ENCODE measurements around the gene DCLK1. TPM values are rescaled to one million over a fixed set of nuclear protein-coding genes. Genes with fewer than 3 reads are reported as not detected.

DCLK1 gene
- total RNA-seq, 1 donor = not detected

DNA sequence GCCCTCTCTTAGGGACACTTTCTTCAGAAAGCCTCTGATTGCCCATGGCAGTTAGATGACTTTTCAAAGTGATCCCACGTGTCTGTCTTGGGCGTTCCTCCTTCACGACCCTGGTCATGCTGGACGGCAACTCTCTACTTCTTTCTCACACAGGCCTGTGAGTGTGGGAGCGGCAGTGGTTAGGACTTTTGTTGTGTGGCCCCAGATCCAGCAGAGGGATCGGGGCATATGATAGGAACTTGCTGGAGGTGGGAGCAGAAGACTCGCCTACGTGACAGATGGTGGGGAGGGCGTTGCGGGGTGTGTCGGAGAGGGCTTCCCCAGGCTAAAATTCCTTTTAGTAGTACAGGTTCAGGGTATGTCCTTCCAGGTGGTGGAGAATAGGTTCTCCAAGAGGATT lies 365.2 kb downstream of the DCLK1 start:
- Histone ChIP-seq H3K4me1 (ENCODE audit: insufficient read depth, low read length) (no peaks in the 10 kb centered on the region), H3K4me3 (ENCODE audit: low read length) (no peak overlapping the region), H3K9me3 (ENCODE audit: low read depth, low read length) (no peaks in the 10 kb centered on the region), H3K27me3 (ENCODE audit: insufficient read depth, low read length) (no peaks in the 10 kb centered on the region)

DNA sequence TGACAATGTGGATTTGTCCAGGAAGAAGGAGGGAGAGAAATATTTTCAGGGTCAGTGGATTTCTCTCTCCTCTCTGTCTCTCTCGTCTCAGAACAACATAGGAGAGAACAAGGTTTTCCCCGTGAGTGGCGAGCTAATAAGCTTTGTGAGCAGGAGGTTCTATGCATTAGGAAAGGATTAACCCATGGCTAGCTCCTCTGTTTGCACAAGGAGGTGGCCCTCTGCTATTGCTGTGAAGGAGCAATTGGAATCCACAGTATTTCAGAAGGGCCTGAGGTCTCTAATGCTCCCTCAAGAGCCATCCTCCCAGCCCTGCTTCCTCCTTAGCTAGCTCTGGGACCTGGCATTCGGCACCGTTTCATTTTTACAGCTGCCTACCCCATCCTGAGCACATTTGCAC lies 365.8 kb downstream of the DCLK1 start:
- Histone ChIP-seq H3K9me3 (ENCODE audit: low read depth, low read length) (no peaks in the 10 kb centered on the region), H3K4me1 (ENCODE audit: insufficient read depth, low read length) (no peaks in the 10 kb centered on the region), H3K4me3 (ENCODE audit: low read length) (no peak overlapping the region), H3K27me3 (ENCODE audit: insufficient read depth, low read length) (no peaks in the 10 kb centered on the region)

DNA sequence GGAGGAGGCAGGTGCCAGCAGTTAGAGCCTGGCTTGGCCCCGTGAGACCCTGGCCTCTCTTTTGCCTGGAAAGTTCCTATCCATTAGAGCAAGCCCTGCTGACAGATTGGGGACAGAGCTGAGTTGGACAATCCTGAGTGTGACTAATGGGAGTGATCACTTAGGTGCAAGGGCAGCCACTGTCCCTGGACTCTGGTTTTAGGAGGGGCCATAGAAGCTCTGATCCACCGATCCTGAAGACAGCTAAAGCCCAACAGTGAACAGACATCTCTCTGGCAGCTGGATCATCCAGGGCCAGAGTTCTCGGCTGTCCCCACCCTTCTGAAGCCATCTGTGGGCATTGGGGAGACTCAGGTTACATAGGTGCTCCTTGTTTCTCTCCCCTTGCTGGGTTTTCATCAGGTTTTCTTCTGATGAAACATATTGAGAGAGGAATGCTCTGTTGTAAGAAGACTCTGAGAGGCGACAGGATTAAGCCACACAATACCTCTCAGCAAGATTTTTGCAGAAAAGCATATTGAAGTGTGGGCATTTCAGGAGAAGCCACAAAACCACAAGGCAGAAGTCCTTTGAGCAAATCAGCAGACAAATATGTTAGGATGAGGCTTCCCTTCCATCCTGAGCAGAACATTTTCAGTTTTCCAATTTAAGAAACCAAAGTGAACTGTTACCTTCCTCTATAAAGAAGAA lies 366.7 kb downstream of the DCLK1 start:
- Histone ChIP-seq H3K4me1 (ENCODE audit: insufficient read depth, low read length) (no peaks in the 10 kb centered on the region), H3K9me3 (ENCODE audit: low read depth, low read length) (no peaks in the 10 kb centered on the region)

DNA sequence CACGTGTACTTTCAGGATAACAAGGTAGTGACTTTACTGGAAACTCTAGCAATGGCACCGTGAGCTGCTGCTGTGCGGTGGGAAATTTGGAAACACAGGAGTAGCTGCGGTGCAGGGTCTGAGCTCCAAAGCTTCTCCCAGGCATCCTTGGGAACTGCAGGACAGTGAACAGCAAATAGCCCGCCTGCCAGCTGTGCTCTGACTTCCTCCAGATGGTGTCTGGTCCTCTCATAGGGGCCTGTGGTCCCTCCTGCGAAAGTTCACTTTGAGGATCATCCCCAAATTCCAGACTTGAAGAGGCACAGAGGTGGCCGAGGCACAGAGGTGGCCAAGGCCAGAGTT lies 367.4 kb downstream of the DCLK1 start:
- no peaks in the 10 kb centered on the region for H3K27me3 ChIP-seq (ENCODE audit: insufficient read depth, low read length)

More for the DNA sequence above, 366.7 kb downstream of the DCLK1 start:
- Histone ChIP-seq H3K27me3 (ENCODE audit: insufficient read depth, low read length) (no peaks in the 10 kb centered on the region), H3K4me3 (ENCODE audit: low read length) (no peak overlapping the region)

DNA sequence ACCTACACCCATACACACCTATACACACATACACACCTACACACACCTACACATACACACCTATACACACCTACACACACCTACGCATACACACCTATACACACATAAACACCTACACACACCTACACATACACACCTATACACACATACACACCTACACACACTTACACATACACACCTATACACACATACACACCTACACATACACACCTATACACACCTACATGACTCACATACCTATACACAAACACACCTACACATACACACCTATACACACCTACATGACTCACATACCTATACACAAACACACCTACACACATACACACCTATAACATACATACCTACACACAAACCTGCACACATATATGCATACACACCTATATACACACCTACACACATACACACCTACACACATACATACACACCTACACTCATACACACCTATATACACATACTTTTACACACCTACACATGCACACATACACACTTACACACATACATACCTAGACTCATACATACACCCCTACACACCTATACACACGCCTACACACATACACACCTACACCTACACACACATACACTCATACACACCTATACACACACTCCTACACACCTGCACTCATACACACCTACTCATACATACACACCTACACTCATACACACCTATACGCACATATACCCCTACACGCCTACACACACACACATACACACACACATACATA lies 368.0 kb downstream of the DCLK1 start:
- Histone ChIP-seq H3K27me3 (ENCODE audit: insufficient read depth, low read length) (no peaks in the 10 kb centered on the region), H3K4me1 (ENCODE audit: insufficient read depth, low read length) (no peaks in the 10 kb centered on the region), H3K4me3 (ENCODE audit: low read length) (no peak overlapping the region), H3K9me3 (ENCODE audit: low read depth, low read length) (no peaks in the 10 kb centered on the region)

More for the DNA sequence above, 367.4 kb downstream of the DCLK1 start:
- Histone ChIP-seq H3K9me3 (ENCODE audit: low read depth, low read length) (no peaks in the 10 kb centered on the region), H3K4me1 (ENCODE audit: insufficient read depth, low read length) (no peaks in the 10 kb centered on the region), H3K4me3 (ENCODE audit: low read length) (no peak overlapping the region)

DNA sequence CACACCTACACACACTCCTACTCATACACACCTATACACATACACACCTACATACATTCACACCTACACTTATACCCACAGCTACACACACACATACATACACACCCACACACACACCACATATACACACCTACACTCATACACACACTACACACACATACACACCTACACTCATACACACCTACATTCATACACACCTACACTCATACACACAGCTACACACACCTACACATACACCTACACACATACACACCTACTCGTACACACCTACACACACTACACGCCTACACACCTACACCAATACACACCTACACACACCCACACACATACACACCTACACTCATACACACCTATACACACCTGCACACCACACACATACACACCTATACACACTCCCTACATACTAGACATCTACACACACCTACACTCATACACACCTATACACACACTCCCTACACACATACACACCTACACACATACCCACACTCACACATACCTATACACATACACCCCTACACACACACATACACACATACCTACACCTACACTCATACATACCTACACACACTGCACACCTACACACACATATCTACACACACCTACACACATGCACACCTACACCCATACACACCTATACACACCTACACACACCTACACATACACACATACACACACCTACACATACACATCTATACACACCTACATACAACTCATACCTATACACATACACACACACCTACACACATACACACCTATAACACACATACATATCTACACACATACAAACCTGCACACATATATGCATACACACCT lies 369.5 kb downstream of the DCLK1 start:
- no peaks in the 10 kb centered on the region for H3K9me3 ChIP-seq (ENCODE audit: low read depth, low read length)
- no peaks in the 10 kb centered on the region for H3K27me3 ChIP-seq (ENCODE audit: insufficient read depth, low read length)
- no peaks in the 10 kb centered on the region for H3K4me1 ChIP-seq (ENCODE audit: insufficient read depth, low read length)

DNA sequence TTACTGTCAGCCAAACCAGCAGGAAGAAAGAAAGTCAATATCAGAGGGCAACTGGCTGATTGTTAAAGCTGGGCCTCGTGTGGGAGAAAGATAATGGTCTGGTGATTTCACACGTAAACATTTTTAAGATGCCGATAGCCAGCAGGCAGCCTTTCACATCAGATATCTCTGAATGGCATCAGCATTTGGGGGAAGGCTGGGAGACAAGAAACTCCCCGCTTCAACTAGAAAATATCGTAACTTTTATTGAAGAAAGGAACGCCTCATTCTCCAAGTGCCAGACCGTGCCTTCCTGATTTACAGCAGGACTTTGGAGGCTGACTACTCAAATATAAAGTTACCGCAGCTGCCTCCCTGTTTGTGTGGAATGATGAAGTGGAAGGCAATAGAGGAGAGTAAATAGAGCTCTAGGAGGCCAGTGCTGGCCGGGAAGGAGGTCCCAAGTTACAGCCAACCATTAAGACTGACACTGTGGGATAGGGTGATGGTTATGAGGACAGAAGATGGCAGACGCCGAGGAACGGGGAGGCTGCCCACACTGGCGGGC lies 370.4 kb downstream of the DCLK1 start:
- Histone ChIP-seq H3K4me1 (ENCODE audit: insufficient read depth, low read length) (no peaks in the 10 kb centered on the region), H3K27me3 (ENCODE audit: insufficient read depth, low read length) (no peaks in the 10 kb centered on the region), H3K9me3 (ENCODE audit: low read depth, low read length) (no peaks in the 10 kb centered on the region)

More for the DNA sequence above, 369.5 kb downstream of the DCLK1 start:
- no peak overlapping the region for H3K4me3 ChIP-seq (ENCODE audit: low read length)

DNA sequence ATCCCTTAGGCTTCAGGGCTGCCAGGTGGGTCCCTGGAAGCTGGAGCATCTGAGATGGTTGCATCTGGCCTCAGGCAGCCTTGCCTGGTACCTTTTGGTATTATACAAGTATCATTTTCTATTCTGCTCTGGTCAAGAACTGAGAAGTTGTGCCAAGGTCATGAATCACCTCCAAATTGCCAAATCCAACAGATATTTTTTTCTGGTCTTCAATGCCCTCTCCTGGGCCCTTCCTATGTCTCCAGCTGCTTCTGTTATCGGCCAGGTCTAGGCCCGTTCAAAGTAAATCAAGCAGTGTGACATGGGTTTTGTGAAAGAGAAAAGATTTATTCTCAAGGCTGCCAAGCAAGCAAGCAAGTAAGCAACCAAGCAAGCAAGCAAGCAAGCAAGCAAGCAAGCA lies 383.6 kb downstream of the DCLK1 start:
- H3K4me1 ChIP-seq (ENCODE audit: insufficient read depth, low read length) = no peaks in the 10 kb centered on the region
- H3K4me3 ChIP-seq (ENCODE audit: low read length) = no peak overlapping the region
- H3K9me3 ChIP-seq (ENCODE audit: low read depth, low read length) = peaks cover 4% of the 10 kb centered on the region

More for the DNA sequence above, 370.4 kb downstream of the DCLK1 start:
- no peak overlapping the region for H3K4me3 ChIP-seq (ENCODE audit: low read length)

DNA sequence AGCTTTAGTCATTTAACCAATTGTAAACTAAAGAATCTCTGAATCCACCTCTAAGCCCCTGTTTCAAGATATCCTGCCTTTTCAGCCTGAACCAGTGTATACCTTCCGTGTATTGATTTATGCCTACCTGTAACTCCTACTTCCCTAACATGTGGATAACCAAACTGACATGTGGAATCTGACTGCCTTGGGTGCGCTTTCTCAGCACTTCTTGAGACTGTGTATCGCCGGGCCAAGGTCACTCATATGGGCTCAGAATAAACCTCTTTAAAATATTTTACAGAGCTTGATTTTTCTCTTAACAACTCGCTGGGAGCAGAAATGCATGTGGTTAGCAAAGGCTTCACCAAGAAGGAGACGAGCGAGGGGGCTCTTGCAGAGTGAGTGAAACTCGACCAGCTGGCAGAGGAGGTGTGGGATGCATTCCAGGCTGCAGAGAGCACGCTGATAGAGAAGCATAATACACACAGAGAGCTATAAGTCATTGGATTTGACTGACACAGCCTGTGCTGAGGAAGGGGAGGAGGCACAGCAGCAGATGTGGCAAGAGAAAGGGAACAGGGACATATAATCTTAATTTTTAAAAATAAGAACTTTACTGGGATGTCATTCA lies 386.5 kb downstream of the DCLK1 start:
- H3K4me1 ChIP-seq (ENCODE audit: insufficient read depth, low read length) = no peaks in the 10 kb centered on the region
- H3K27me3 ChIP-seq (ENCODE audit: insufficient read depth, low read length) = no peaks in the 10 kb centered on the region
- peaks cover 4% of the 10 kb centered on the region for H3K9me3 ChIP-seq (ENCODE audit: low read depth, low read length)
- no peak overlapping the region for H3K4me3 ChIP-seq (ENCODE audit: low read length)

More for the DNA sequence above, 383.6 kb downstream of the DCLK1 start:
- H3K27me3 ChIP-seq (ENCODE audit: insufficient read depth, low read length) = no peaks in the 10 kb centered on the region

DNA sequence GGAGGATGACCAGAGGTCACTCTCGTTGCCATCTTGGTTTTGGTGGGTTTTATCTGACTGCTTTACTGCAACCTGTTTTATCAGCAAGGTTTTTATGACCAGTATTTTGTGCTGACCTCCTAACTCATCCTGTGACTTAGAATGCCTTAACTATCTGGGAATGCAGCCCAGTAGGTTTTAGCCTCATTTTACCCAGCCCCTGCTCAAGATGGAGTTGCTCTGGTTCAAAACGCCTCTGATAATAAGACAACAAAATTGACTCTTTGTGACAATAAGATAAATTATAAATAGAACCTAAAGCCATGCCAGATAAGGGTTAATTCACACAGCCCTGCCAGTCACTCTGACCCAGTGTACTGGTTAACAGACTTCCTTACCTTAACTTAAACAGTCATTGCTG lies 387.0 kb downstream of the DCLK1 start:
- H3K4me1 ChIP-seq (ENCODE audit: insufficient read depth, low read length) = no peaks in the 10 kb centered on the region
- no peak overlapping the region for H3K4me3 ChIP-seq (ENCODE audit: low read length)
- no peaks in the 10 kb centered on the region for H3K27me3 ChIP-seq (ENCODE audit: insufficient read depth, low read length)
- H3K9me3 ChIP-seq (ENCODE audit: low read depth, low read length) = no peaks in the 10 kb centered on the region

DNA sequence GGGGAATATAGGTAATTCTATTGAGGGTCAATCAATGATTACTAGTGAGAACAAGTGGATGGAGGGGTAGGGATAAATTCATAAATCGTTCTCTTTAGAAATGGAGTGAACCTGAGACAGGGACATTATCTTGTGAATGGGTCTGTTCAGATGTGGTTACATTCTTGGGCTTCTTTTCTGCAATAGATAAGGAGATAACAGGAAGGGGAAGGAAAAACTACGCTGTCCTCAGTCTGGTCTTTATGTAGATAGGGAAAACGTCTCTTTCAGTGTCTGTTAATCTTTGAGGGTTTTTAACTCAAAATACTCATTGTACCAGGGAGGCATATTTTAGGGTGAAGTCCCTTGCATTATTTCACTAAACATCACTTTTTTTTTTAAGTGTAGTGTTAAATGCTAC lies 388.0 kb downstream of the DCLK1 start:
- no peak overlapping the region for H3K4me3 ChIP-seq (ENCODE audit: low read length)
- no peaks in the 10 kb centered on the region for H3K4me1 ChIP-seq (ENCODE audit: insufficient read depth, low read length)
- no peaks in the 10 kb centered on the region for H3K27me3 ChIP-seq (ENCODE audit: insufficient read depth, low read length)
- H3K9me3 ChIP-seq (ENCODE audit: low read depth, low read length) = no peaks in the 10 kb centered on the region

DNA sequence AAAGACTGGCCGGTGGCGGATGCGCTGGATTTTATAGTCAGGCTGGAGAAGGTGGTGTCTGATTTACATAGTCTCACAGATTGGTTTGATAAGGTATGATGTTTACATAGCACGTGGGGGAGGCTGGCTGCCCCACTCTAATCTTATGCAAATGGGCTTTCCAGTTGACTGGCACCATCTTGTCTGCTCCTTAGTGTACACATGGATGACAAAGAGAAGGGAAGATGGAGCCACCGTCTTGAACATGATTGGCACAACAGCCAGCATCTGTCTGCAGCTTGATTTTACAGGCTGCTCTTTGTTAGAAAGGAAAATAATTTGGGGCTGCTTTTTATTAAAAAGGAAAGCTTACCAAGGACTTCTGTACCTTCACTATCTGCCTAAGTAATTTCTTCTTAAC lies 389.5 kb downstream of the DCLK1 start:
- H3K27me3 ChIP-seq (ENCODE audit: insufficient read depth, low read length) = no peaks in the 10 kb centered on the region
- H3K9me3 ChIP-seq (ENCODE audit: low read depth, low read length) = no peaks in the 10 kb centered on the region
- no peaks in the 10 kb centered on the region for H3K4me1 ChIP-seq (ENCODE audit: insufficient read depth, low read length)
- no peak overlapping the region for H3K4me3 ChIP-seq (ENCODE audit: low read length)

DNA sequence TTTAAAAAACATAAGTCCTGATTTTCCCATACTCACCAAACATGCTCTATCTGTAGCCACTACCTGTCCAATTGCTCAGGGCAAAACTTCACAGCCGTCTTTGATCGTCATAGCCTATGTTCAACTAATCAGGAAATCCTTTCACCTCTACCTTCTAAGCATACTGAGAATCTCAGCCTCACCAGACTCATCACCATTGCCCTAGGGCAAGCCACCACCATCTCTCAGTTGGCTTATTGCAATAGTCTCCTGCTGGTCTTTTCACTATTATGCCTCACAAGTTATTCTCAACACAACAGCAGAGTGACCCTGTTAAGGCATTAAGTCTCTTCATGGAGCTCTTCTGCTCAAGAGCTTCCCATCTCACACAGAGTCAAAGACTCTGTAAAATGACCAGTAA lies 394.3 kb downstream of the DCLK1 start:
- Histone ChIP-seq H3K9me3 (ENCODE audit: low read depth, low read length) (no peaks in the 10 kb centered on the region), H3K27me3 (ENCODE audit: insufficient read depth, low read length) (no peaks in the 10 kb centered on the region), H3K4me3 (ENCODE audit: low read length) (no peak overlapping the region), H3K4me1 (ENCODE audit: insufficient read depth, low read length) (no peaks in the 10 kb centered on the region)

DNA sequence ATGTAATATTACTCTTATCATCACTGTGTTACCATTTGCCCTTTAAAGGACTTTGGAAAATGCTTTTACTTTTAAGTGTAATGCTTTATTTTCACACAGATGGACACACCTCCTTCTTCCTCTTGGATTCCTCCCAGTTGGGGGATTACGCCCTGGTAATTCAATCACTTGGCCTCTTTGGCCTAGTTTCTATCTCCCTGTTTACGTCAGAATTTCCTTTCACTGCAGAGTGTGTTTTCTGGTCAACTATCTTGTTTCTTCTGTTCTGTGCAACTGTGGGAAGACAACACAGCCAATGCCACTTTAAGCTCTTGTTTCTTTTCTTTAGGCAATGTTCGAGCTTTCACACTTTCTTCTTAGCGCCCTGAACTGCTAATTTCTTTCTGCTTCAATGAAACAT lies 397.4 kb downstream of the DCLK1 start:
- H3K4me1 ChIP-seq (ENCODE audit: insufficient read depth, low read length) = no peaks in the 10 kb centered on the region
- no peaks in the 10 kb centered on the region for H3K27me3 ChIP-seq (ENCODE audit: insufficient read depth, low read length)
- H3K9me3 ChIP-seq (ENCODE audit: low read depth, low read length) = no peaks in the 10 kb centered on the region
- H3K4me3 ChIP-seq (ENCODE audit: low read length) = no peak overlapping the region

DNA sequence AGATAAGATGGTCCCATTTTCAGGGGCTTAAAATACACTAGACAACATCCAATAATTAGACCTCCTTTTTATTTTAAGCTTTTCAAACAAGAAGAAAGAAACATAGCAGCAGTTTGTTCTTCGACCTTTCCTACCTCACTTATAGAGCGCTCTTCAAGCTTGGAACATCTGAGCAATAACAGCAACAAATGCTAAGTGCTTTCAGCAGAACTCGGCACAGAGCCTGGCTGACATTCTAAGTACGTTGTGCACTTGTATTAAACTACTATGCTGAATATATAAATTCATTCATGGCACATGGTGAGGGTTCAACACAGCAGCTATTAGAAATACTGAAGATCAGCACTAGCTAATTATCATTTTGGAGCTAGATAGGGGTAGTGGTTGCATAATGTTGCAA lies 398.6 kb downstream of the DCLK1 start:
- Histone ChIP-seq H3K9me3 (ENCODE audit: low read depth, low read length) (no peaks in the 10 kb centered on the region), H3K4me1 (ENCODE audit: insufficient read depth, low read length) (no peaks in the 10 kb centered on the region), H3K4me3 (ENCODE audit: low read length) (no peak overlapping the region), H3K27me3 (ENCODE audit: insufficient read depth, low read length) (no peaks in the 10 kb centered on the region)

Measured in mononuclear cell (primary cell).